Measurements from ENCODE around the gene CCDC39. TPM values are rescaled to one million over a fixed set of nuclear protein-coding genes. Genes with fewer than 3 reads are reported as not detected.
"Not testable (repeated sequence)": the region's sequence is repeated elsewhere in the genome, so short reads cannot be mapped to it uniquely, and the experiment has no call there.

Gene CCDC39
- total and polyA plus RNA-seq, 2 donors: 0.14 TPM; not detected in 1

DNA sequence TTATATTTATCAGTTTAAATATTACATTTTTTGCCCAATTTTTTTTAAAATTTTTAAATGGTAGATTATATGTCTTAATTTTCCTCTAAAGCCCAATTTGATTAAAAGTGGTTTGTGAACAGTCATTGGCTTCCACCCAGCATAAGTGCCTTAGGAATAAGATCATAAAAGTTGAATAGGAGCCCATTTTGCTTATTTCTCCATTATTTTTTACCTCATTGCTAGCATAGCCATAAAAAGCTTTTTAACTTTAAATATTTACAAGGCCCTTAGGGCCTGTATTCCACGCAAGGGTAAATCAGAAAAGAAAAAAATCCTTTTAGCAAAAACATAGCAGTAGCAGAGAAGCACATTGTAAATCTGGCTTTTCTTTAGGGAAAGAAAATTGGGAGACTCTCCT, 68.3 kb downstream of the CCDC39 start:
- Histone ChIP-seq H3K4me3 (ENCODE audit: low read depth, low read length) (no peak overlapping the region), H3K4me1 (ENCODE audit: insufficient read depth) (no peaks in the 10 kb centered on the region), H3K27ac (ENCODE audit: low read depth) (no peak overlapping the region), H3K36me3 (ENCODE audit: insufficient read depth) (peaks cover 9% of the 10 kb centered on the region)
- 62% methylated on average over 1 of the region's 1 CpG for WGBS
- DNase-seq (ENCODE audit: extremely low spot score): no peak

DNA sequence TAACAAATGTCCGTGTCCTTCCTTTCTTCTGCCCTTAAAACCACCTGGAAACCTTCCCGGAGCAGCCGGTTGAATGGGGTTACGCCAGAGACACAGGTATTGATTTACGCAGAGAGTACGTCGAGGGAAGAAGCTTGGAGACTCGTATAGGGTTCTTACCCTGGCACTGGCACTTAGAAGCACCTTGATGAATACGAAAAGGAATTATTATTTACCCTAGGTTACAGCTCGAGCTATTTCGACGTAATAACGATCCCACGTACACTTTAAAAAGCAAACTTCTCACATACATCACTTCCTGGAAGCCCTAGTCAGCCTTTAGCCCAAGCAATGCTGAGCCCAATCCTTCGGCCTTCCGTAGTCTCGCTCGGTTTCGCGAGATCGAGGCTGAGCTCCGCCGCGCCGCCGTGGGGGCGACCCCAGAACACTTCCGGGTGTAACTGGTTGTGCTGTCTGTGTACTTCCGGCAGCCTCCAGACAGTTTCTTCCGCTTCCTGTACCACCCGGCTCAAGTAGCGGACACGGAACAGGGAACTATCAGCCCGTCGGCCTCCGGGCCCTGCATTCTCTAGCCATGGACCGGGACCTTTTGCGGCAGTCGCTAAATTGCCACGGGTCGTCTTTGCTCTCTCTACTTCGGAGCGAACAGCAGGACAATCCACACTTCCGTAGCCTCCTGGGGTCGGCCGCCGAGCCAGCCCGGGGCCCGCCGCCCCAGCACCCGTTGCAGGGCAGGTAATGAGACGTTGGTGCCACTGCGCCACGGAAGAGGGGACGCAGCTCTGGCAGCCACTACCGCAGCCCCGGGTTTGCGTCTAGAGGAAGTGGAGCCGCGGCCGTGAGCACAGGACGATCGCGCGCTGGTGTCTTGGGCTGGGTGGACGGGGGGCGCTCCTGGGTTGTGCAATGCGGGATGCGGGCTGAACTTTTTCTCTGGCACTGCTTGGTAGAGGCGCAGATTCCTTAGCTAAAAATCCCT, 77.3 kb downstream of the CCDC39 start, which contains the start of gene TTC14:
TSS of gene TTC14 (plus strand) at position 476 of the 979 bp plus-strand sequence. CDS start at position 575, 99 bp downstream.
- peak within 1 kb of the TSS; percentile 64 for H3K27ac ChIP-seq (ENCODE audit: low read depth)
- DNase-seq (ENCODE audit: extremely low spot score): peak; percentile 80
- H3K36me3 ChIP-seq (ENCODE audit: insufficient read depth): peaks cover 2% of the 10 kb centered on the region
- peak within 1 kb of the TSS; percentile 75 for H3K4me3 ChIP-seq (ENCODE audit: low read depth, low read length)
- WGBS: 2% methylated on average over 70 of the region's 70 CpGs
- H3K4me1 ChIP-seq (ENCODE audit: insufficient read depth): no peaks in the 10 kb centered on the region

DNA sequence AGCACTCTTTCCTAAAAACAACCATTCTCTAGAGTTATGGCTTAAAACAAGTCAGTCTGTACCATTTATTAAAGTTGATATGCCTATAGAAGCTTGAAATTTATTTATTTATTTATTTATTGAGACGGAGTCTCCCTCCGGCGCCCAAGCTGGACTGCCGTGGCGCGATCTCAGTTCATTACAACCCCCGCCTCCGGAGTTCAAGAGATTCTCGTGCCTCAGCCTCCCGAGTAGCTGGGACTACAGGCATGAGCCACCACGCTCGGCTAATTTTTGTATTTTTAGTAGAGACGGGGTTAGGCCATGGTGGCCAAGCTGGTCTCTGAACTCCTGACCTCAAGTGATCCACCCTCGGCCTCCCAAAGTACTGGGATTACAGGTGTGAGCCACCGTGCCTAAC, 78.8 kb downstream of the CCDC39 start:
- no peaks in the 10 kb centered on the region for H3K36me3 ChIP-seq (ENCODE audit: insufficient read depth)
- no peak overlapping the region for H3K4me3 ChIP-seq (ENCODE audit: low read depth, low read length)
- WGBS: 97% methylated on average over 15 of the region's 15 CpGs
- H3K4me1 ChIP-seq (ENCODE audit: insufficient read depth): no peaks in the 10 kb centered on the region
- no peak overlapping the region for H3K27ac ChIP-seq (ENCODE audit: low read depth)
- DNase-seq (ENCODE audit: extremely low spot score): no peak

DNA sequence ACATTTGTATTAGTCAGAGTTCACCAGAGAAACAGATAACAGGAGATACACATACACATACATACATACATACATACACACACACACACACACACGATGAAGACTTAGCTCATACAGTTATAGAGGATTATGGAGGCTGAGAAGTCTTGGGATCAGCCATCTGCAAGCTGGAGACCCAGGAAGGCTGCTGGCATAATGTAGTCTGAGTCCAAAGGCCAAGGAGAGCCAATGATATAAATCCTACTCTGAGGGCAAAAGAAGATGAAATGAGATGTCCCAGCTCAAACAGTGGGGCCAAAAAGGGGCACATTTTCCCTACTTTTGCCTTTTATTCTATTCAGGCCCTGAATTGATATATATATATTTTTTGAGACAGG, 83.7 kb downstream of the CCDC39 start:
- no peak overlapping the region for H3K4me3 ChIP-seq (ENCODE audit: low read depth, low read length)
- 15% methylated on average over 1 of the region's 1 CpG for WGBS
- no peak for DNase-seq (ENCODE audit: extremely low spot score)
- H3K36me3 ChIP-seq (ENCODE audit: insufficient read depth): no peaks in the 10 kb centered on the region
- H3K4me1 ChIP-seq (ENCODE audit: insufficient read depth): no peaks in the 10 kb centered on the region
- no peak overlapping the region for H3K27ac ChIP-seq (ENCODE audit: low read depth)

DNA sequence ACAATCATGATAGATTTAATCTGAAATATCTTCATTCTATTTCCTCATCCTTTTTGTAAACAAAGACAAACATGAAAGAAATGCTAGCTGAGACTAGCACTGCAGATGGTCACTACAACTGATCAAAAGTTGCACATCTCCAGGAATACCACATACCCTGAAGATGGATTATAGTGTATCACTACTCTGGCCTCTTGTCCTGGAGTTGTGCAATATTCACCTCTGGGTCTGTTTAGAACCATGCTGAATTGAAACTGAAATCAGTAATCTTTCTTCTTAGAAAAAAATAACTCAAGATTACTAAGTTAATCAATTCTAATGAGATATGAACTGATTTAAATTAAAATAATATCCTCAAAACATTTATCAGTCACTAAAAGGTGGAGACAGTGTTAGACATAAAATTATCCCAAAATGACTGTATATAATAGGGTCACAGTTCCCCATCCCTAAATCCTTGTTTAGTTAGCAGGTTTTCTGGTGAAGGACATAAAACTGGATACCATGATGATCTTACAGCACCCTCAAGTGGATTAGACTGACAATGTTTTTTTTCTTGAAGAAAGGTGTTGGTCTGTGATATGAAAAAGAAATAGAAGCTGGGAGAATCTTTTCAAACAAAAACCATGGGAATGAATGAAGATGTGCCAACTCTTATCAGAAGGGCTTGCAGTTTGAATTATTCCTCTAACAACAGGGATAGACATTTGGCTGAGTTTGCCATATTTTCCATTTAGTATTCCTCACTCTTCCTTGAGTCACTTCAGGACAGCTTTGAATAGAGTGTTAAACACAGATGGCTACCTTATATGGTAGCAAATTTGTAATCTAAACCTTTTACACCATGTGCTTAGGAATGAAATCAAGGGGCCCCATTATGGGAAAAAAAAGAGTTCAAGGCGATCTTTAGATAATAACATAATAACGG, 84.4 kb downstream of the CCDC39 start:
- DNase-seq (ENCODE audit: extremely low spot score): no peak
- WGBS: 43% methylated on average over 2 of the region's 2 CpGs
- H3K36me3 ChIP-seq (ENCODE audit: insufficient read depth): no peaks in the 10 kb centered on the region
- no peak overlapping the region for H3K4me3 ChIP-seq (ENCODE audit: low read depth, low read length)
- no peaks in the 10 kb centered on the region for H3K4me1 ChIP-seq (ENCODE audit: insufficient read depth)
- H3K27ac ChIP-seq (ENCODE audit: low read depth): no peak overlapping the region

DNA sequence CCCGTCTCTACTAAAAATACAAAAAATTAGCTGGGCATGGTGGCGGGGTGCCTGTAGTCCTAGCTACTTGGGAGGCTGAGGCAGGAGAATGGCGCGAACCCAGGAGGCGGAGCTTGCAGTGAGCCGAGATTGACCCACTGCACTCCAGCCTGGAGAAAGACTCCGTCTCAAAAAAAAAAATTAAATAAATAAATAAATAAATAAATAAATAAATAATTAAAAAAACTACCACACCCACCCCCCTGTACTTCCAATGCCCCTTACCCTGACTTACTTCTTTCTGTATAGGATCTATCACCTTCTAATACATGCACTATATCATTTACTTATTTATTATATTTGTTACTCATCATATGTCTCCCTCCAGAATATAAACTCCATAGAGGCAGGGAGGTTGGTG, 85.7 kb downstream of the CCDC39 start:
- WGBS: 93% methylated on average over 7 of the region's 7 CpGs
- H3K36me3 ChIP-seq (ENCODE audit: insufficient read depth); H3K4me3 ChIP-seq (ENCODE audit: low read depth, low read length); H3K4me1 ChIP-seq (ENCODE audit: insufficient read depth); DNase-seq (ENCODE audit: extremely low spot score); H3K27ac ChIP-seq (ENCODE audit: low read depth): not testable (repeated sequence)

DNA sequence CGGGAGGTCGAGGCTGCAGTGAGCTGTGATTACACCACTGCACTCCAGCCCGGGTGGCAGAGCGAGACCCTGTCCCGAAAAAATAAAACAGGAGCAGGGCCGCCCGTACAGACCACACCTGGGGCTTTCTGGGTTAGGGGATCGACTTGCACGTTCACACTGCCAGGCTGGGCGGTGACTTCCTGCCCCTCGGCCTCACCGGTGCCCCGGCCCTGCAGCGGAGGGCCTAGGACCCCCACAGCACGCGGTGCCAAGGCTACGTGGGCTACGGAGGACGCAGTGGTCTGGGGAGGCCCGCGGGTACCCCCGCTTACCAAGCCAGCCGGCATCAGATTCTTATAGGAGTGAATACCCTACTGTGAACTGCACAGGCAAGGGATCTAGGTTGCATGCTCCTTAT, 88.9 kb downstream of the CCDC39 start:
- Histone ChIP-seq H3K36me3 (ENCODE audit: insufficient read depth) (no peaks in the 10 kb centered on the region), H3K27ac (ENCODE audit: low read depth) (no peak overlapping the region), H3K4me3 (ENCODE audit: low read depth, low read length) (no peak overlapping the region), H3K4me1 (ENCODE audit: insufficient read depth) (no peaks in the 10 kb centered on the region)
- DNase-seq (ENCODE audit: extremely low spot score): no peak
- 90% methylated on average over 23 of the region's 23 CpGs for WGBS

DNA sequence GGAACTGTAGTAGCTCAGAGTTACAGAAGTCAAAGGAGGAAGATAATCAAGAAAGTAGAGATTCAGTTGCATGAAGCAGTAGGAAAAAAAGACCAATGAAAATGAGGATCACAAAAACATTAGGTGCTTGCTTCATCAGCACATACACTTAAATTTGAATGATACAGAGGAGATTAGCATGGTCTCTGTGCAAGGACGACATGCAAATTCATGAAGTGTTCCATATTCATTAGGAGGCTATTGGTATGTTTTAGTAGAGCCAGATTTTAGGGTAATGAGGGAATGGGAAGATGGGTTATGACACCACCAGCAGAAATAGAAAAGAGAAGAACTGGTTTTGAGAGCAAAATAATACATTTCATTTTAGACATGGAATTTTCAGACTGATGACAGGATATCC, 98.4 kb downstream of the CCDC39 start:
- no peak for DNase-seq (ENCODE audit: extremely low spot score)
- Histone ChIP-seq H3K36me3 (ENCODE audit: insufficient read depth) (no peaks in the 10 kb centered on the region), H3K4me3 (ENCODE audit: low read depth, low read length) (no peak overlapping the region), H3K27ac (ENCODE audit: low read depth) (no peak overlapping the region), H3K4me1 (ENCODE audit: insufficient read depth) (no peaks in the 10 kb centered on the region)
- 67% methylated on average over 1 of the region's 1 CpG for WGBS

DNA sequence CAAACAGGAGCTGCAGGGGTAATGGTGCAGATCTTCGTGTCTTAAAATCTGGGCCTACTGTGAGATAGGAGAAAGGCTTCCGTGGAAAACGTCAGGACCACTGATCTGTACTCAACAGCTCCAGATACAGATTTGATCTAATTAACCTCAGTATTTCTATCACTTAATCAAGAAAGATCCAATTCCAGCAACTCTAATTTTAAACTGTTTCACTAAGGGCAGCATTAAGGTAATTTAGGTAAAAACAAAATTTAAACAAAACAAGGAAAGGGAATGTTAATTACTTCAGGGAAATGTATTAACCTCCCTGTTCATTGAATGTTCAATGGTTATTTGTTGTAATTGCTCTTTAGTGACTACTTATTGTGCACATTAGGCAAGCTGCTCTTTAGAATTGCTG, 103.7 kb downstream of the CCDC39 start:
- no peak for DNase-seq (ENCODE audit: extremely low spot score)
- Histone ChIP-seq H3K4me1 (ENCODE audit: insufficient read depth) (no peaks in the 10 kb centered on the region), H3K36me3 (ENCODE audit: insufficient read depth) (no peaks in the 10 kb centered on the region), H3K4me3 (ENCODE audit: low read depth, low read length) (no peak overlapping the region), H3K27ac (ENCODE audit: low read depth) (no peak overlapping the region)
- 69% methylated on average over 3 of the region's 3 CpGs for WGBS

DNA sequence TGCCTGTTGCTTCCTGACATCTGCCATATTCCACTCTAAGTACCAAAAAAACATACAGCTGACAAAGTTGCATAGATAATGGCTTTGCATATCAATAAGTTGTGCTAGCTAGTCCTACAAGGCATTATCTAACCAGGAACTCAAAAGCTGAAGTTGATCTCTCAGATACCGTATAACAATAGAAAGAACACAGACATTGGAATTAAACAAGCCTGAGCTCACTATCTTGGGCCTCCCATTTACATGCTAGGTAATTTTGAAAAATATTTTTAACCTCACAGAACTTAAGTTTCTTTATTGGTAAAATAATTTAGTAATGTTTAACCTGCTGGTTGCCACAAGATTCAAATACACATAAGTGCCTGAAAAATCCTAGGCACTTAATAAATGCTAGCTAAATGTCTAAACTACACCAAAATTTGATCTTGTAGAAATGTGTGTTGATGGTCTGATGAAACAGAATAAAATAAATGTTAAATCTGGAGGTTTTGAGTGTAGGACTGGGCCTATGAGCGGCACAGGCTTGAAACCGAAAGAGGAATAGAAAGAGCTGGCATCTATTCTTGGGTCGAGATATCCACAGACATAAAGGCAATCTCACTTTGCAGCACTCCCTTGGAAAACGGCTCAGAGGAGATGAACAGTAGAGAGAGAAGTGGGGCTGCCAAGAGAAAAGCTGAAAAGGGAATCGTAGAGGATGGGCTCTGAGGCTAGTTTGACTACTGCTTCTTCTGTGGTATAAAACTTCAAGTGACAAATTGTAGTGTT, 107.3 kb downstream of the CCDC39 start:
- Histone ChIP-seq H3K4me3 (ENCODE audit: low read depth, low read length) (no peak overlapping the region), H3K36me3 (ENCODE audit: insufficient read depth) (no peaks in the 10 kb centered on the region), H3K27ac (ENCODE audit: low read depth) (no peak overlapping the region), H3K4me1 (ENCODE audit: insufficient read depth) (no peaks in the 10 kb centered on the region)
- no peak for DNase-seq (ENCODE audit: extremely low spot score)
- 71% methylated on average over 6 of the region's 6 CpGs for WGBS

DNA sequence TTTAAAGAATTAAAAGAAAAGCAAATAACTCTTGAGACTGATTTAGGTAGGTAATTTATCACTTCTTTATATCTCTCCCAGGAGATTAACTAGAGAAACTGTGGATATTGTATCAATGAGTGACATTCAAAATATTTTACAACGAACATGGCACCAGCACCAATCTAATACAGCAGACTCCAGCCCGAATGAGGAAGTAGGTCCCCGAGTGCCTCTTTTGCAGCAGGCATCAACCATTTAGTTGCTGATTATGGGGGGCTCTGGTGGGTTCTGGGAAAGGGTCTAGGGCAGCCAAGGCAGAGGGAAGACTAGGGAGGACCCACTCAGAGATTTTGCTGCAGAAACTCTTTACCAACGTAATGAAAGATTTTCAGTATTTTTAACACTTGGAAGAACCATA, 109.1 kb downstream of the CCDC39 start:
- WGBS: 68% methylated on average over 4 of the region's 4 CpGs
- DNase-seq (ENCODE audit: extremely low spot score): no peak
- Histone ChIP-seq H3K27ac (ENCODE audit: low read depth) (no peak overlapping the region), H3K4me1 (ENCODE audit: insufficient read depth) (no peaks in the 10 kb centered on the region), H3K36me3 (ENCODE audit: insufficient read depth) (no peaks in the 10 kb centered on the region), H3K4me3 (ENCODE audit: low read depth, low read length) (no peak overlapping the region)

DNA sequence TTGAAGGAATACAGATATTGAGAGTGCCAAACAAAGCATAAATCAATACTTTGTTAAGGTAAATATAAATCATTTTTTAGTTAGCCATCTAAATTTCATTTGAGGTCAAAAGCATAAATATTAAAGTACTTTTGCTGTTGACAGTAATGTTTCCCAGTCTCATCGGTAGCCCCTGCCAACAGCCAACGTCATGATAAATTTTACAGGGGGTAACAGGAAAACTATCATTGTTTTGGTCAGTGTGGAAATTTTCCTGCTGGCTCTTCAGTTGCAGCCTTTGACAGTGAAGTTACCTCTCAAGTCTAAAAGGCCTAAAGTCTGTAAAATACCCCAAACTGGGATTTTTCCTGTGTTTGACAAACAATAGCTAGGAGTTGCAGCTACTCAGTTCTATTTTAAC, 114.6 kb downstream of the CCDC39 start:
- Histone ChIP-seq H3K4me1 (ENCODE audit: insufficient read depth) (no peaks in the 10 kb centered on the region), H3K4me3 (ENCODE audit: low read depth, low read length) (no peak overlapping the region), H3K27ac (ENCODE audit: low read depth) (no peak overlapping the region), H3K36me3 (ENCODE audit: insufficient read depth) (no peaks in the 10 kb centered on the region)
- WGBS: 60% methylated on average over 2 of the region's 2 CpGs
- no peak for DNase-seq (ENCODE audit: extremely low spot score)
